Keratinocyte (primary cell): Measurements from ENCODE around the gene STK17A. TPM values are rescaled to one million over a fixed set of nuclear protein-coding genes. Genes with fewer than 3 reads are reported as not detected.

Source experiments
- DNase-seq: peaks from one replicate; pipeline ENCODE4 v3.0.0-alpha.2; 2011; ENCODE audit warnings: low read depth, missing footprints, low spot score
- FAIRE-seq: peaks from 2 replicates; lab custom pipeline; 2011; peaks lifted over from hg19 to GRCh38; lab: Jason Lieb, UNC
- H2AFZ ChIP-seq: 2 replicates; pipeline ENCODE4 v1.6.0; 2012; ENCODE audit warnings: low read length, control low read depth, inconsistent platforms; ENCODE audit not compliant: control insufficient read depth
- H3K27ac ChIP-seq: 2 replicates; pipeline ENCODE4 v1.5.1; 2011; ENCODE audit warnings: low read length; ENCODE audit not compliant: control insufficient read depth, insufficient read depth
- H3K27me3 ChIP-seq: 3 replicates; pipeline ENCODE4 v1.6.0; 2011; ENCODE audit warnings: low read length; ENCODE audit not compliant: control insufficient read depth, insufficient read depth; ENCODE audit errors: extremely low read depth
- H3K36me3 ChIP-seq, 2 experiments: 2 replicates in 1 of 2; 3 replicates in 1 of 2; pipeline ENCODE4 v1.5.1; 2011; ENCODE audit warnings: low read length in 2 of 2, mild to moderate bottlenecking in 1 of 2; ENCODE audit not compliant: control insufficient read depth in 2 of 2, insufficient read depth in 2 of 2; ENCODE audit errors: extremely low read depth in 1 of 2
- H3K4me1 ChIP-seq: 3 replicates; pipeline ENCODE4 v1.5.1; 2011; ENCODE audit warnings: low read length; ENCODE audit not compliant: control insufficient read depth, insufficient read depth; ENCODE audit errors: extremely low read depth
- H3K4me2 ChIP-seq: 3 replicates; pipeline ENCODE4 v1.6.0; 2011; ENCODE audit warnings: low read depth, low read length; ENCODE audit not compliant: control insufficient read depth, insufficient read depth; ENCODE audit errors: extremely low read depth
- H3K4me3 ChIP-seq, 3 experiments: fragments of 200-600 bp in 1 of 3; sonication (generic) in 1 of 3; 2 replicates in 2 of 3; 3 replicates in 1 of 3; pipeline ENCODE4 v1.5.1; 2011 to 2016; ENCODE audit warnings: low read length in 3 of 3, mild to moderate bottlenecking in 3 of 3, control low read depth in 2 of 3, inconsistent platforms in 1 of 3, low read depth in 1 of 3, mixed read lengths in 1 of 3, mixed run types in 1 of 3, moderate library complexity in 1 of 3; ENCODE audit not compliant: control insufficient read depth in 2 of 3, insufficient read depth in 2 of 3; ENCODE audit errors: extremely low read depth in 1 of 3
- H3K79me2 ChIP-seq: 2 replicates; pipeline ENCODE4 v1.6.0; 2012; ENCODE audit warnings: low read length; ENCODE audit not compliant: control insufficient read depth, insufficient read depth
- H3K9ac ChIP-seq: 3 replicates; pipeline ENCODE4 v1.6.0; 2011; ENCODE audit warnings: low read length; ENCODE audit not compliant: control insufficient read depth, insufficient read depth; ENCODE audit errors: extremely low read depth
- H3K9me1 ChIP-seq: 3 replicates; pipeline ENCODE4 v1.6.0; 2011; ENCODE audit warnings: low read length; ENCODE audit not compliant: control insufficient read depth, insufficient read depth; ENCODE audit errors: extremely low read depth
- H3K9me3 ChIP-seq: 2 replicates; pipeline ENCODE4 v1.5.1; 2012; ENCODE audit warnings: low read depth, low read length; ENCODE audit not compliant: control insufficient read depth
- H4K20me1 ChIP-seq: 3 replicates; pipeline ENCODE4 v1.6.0; 2011; ENCODE audit warnings: low read length; ENCODE audit not compliant: control insufficient read depth, insufficient read depth; ENCODE audit errors: extremely low read depth
- CTCF ChIP-seq, 3 experiments: IDR thresholded peaks in 1 of 3; conservative IDR thresholded peaks in 1 of 3; optimal IDR thresholded peaks in 1 of 3; 2 replicates in 2 of 3; 3 replicates in 1 of 3; pipeline versions ENCODE3 to v1.5.1; 2011; ENCODE audit warnings: low read length in 3 of 3, mild to moderate bottlenecking in 3 of 3, moderate library complexity in 2 of 3, control low read depth in 1 of 3, inconsistent platforms in 1 of 3; ENCODE audit not compliant: insufficient read depth in 2 of 3; ENCODE audit errors: extremely low read depth in 1 of 3
- EZH2 ChIP-seq: IDR thresholded peaks from one replicate; pipeline ENCODE4 v1.6.1; 2012; ENCODE audit warnings: inconsistent platforms, mild to moderate bottlenecking, low read length, moderate library complexity
- dilution Hi-C: fragments of 300-500 bp; cut with MboI; formaldehyde crosslinking; loops from one replicate; pipeline ENCODE4 v1.7.0; 2020; ENCODE audit warnings: low sequenced_read_pairs; ENCODE audit not compliant: extremely low pct_ligation_motif_present
- polyA plus RNA-seq, 5 experiments: library from polyadenylated mRNA; depleted of rRNA in 3 of 5; stranded (reverse) in 3 of 5; stranded (forward) in 1 of 5; unstranded in 1 of 5; fragments of >200 nt; gene quantifications; 1 replicate in 1 of 5; 2 replicates in 3 of 5; 3 replicates in 1 of 5; pipeline versions ENCODE4 v1.2.1 to v1.2.3, GENCODE V29; 2011 to 2012; ENCODE audit warnings: missing spikeins in 2 of 5, low read depth in 1 of 5, low replicate concordance in 1 of 5

Gene STK17A
- polyA plus RNA-seq, 1 donor (not counting 4 experiments of a cell fraction or from before 2014, with no cell fraction given): 81.3 TPM

DNA sequence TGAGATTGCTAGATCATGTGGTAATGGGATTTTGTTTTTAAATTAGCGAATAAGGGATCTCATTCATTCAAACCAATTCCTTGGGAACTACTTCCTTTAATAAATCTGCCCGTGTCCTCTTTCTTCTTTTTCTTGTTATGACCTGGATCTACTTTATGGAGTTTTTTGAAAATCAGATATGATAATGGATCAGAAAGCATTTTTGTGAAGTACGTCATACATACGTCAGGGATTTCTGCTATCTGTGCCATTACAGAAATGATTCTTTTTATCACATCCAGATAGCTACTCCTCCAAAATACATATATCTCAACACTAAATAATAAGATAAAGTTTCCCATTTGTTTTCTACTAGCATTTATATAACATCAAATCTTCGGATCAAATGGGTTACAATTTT is 40.2 kb upstream of the STK17A start:
- no peaks in the 10 kb centered on the region for H3K27me3 ChIP-seq
- no peak overlapping the region for H2AFZ ChIP-seq
- no peak overlapping the region for H3K27ac ChIP-seq
- H3K9me1 ChIP-seq: no peaks in the 10 kb centered on the region
- no peak overlapping the region for H3K4me3 ChIP-seq
- no peak overlapping the region for H3K4me2 ChIP-seq
- no peaks in the 10 kb centered on the region for H3K9me3 ChIP-seq
- H3K9ac ChIP-seq: no peak overlapping the region
- H3K36me3 ChIP-seq: no peaks in the 10 kb centered on the region
- dilution Hi-C loops: no loop called here
- FAIRE-seq: peak; percentile 52
- TF ChIP-seq CTCF (optimal IDR thresholded peaks at IDR 0.05 in 1 of 3, IDR thresholded peaks at IDR 0.05 in 1 of 3, conservative IDR thresholded peaks at IDR 0.05 in 1 of 3; ENCODE audit: extremely low read depth in 1 of 3, insufficient read depth in 2 of 3, low read length in 3 of 3): no peak
- no peak for TF ChIP-seq EZH2
- H4K20me1 ChIP-seq: no peaks in the 10 kb centered on the region
- no peaks in the 10 kb centered on the region for H3K79me2 ChIP-seq
- no peak for DNase-seq
- no peaks in the 10 kb centered on the region for H3K4me1 ChIP-seq

DNA sequence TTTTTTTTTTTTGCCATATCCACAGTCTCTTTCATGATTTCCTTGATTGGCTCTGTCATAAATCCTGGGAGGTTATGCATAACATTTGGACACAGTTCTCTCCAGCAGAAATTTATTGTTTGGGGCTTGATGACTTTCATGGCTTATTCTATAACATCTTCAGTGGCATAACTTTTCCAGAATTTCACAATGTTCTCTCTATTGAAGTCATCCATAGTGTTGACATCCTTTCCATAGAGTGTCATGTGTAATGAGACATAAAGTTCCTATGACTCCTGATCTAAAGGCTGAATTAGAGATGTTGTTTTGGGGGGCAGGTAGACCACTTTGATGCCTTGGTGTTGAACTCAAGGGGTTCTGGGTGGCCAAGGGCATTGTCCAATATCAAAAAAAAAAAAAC is 36.7 kb upstream of the STK17A start:
- H3K9me1 ChIP-seq: no peaks in the 10 kb centered on the region
- dilution Hi-C loops: no loop called here
- no peaks in the 10 kb centered on the region for H3K27me3 ChIP-seq
- H3K79me2 ChIP-seq: no peaks in the 10 kb centered on the region
- H3K4me1 ChIP-seq: no peaks in the 10 kb centered on the region
- no peaks in the 10 kb centered on the region for H4K20me1 ChIP-seq
- H3K9me3 ChIP-seq: no peaks in the 10 kb centered on the region
- H3K27ac ChIP-seq: no peak overlapping the region
- FAIRE-seq (no peak), DNase-seq (no peak)
- no peak overlapping the region for H3K4me2 ChIP-seq
- H2AFZ ChIP-seq: no peak overlapping the region
- no peaks in the 10 kb centered on the region for H3K36me3 ChIP-seq
- TF ChIP-seq EZH2: no peak
- no peak for TF ChIP-seq CTCF (optimal IDR thresholded peaks at IDR 0.05 in 1 of 3, IDR thresholded peaks at IDR 0.05 in 1 of 3, conservative IDR thresholded peaks at IDR 0.05 in 1 of 3; ENCODE audit: extremely low read depth in 1 of 3, insufficient read depth in 2 of 3, low read length in 3 of 3)
- no peak overlapping the region for H3K4me3 ChIP-seq
- H3K9ac ChIP-seq: no peak overlapping the region
